DOHH2 (cell line): Measurements from ENCODE around the gene PHB1.

Experiments used
- H3F3A ChIP-seq: fragments of 200-600 bp; sonication (generic), shearing (Covaris generic); 2 replicates; pipeline ENCODE4 v1.6.0; 2016; ENCODE audit warnings: antibody characterized with exemption, mild to moderate bottlenecking; ENCODE audit not compliant: control insufficient read depth, insufficient read depth
- H3K27ac ChIP-seq: fragments of 200-600 bp; sonication (generic); 2 replicates; pipeline ENCODE4 v1.5.1; 2014; ENCODE audit warnings: low read depth, mild to moderate bottlenecking, low read length, moderate library complexity
- H3K27me3 ChIP-seq: fragments of 200-600 bp; sonication (generic); 2 replicates; pipeline ENCODE4 v1.6.1; 2014; ENCODE audit warnings: mild to moderate bottlenecking, low read length, mixed read lengths; ENCODE audit not compliant: control insufficient read depth
- H3K36me3 ChIP-seq: fragments of 200-600 bp; sonication (generic); 2 replicates; pipeline ENCODE4 v1.6.1; 2014; ENCODE audit warnings: mild to moderate bottlenecking, low read length, moderate library complexity, mixed read lengths; ENCODE audit not compliant: control insufficient read depth
- H3K4me1 ChIP-seq: fragments of 200-600 bp; sonication (generic); 2 replicates; pipeline ENCODE4 v1.6.1; 2014; ENCODE audit warnings: mild to moderate bottlenecking, low read length, mixed read lengths; ENCODE audit not compliant: control insufficient read depth
- H3K4me2 ChIP-seq: fragments of 200-600 bp; sonication (generic); 2 replicates; pipeline ENCODE4 v1.6.0; 2014; ENCODE audit warnings: mild to moderate bottlenecking, low read length, moderate library complexity
- H3K4me3 ChIP-seq: fragments of 200-600 bp; sonication (generic); 2 replicates; pipeline ENCODE4 v1.5.1; 2014; ENCODE audit warnings: mild to moderate bottlenecking, low read length, mixed read lengths
- H3K79me2 ChIP-seq: fragments of 200-600 bp; sonication (generic); 2 replicates; pipeline ENCODE4 v1.6.1; 2014; ENCODE audit warnings: mild to moderate bottlenecking, low read length, mixed read lengths; ENCODE audit not compliant: control insufficient read depth
- H3K9me2 ChIP-seq: fragments of 200-600 bp; sonication (generic); replicated peaks from 2 replicates; pipeline ENCODE4 v1.6.1; 2014; ENCODE audit warnings: mild to moderate bottlenecking, low read length, mixed read lengths; ENCODE audit not compliant: control insufficient read depth
- H3K9me3 ChIP-seq: fragments of 200-600 bp; sonication (generic); 2 replicates; pipeline ENCODE4 v1.6.1; 2014; ENCODE audit warnings: antibody characterized with exemption, low read length, mixed read lengths; ENCODE audit not compliant: control insufficient read depth, insufficient read depth
- H4K20me1 ChIP-seq: fragments of 200-600 bp; sonication (generic); 2 replicates; pipeline ENCODE4 v1.6.0; 2014; ENCODE audit warnings: low read depth, mild to moderate bottlenecking, antibody characterized with exemption, low read length, moderate library complexity; ENCODE audit not compliant: control insufficient read depth, insufficient read depth
- EZH2phosphoT487 ChIP-seq: fragments of 200-600 bp; sonication (generic); IDR thresholded peaks from 2 replicates; pipeline ENCODE4 v1.6.1; 2017; ENCODE audit warnings: borderline replicate concordance, mild to moderate bottlenecking, antibody characterized with exemption, low read length, moderate library complexity, mixed read lengths
- TF ChIP-seq, protein P1 (sequence below): fragments of 200-600 bp; sonication (generic); IDR thresholded peaks from one replicate; pipeline ENCODE4 v1.5.1; 2014; ENCODE audit warnings: antibody characterized with exemption, mild to moderate bottlenecking, low read depth, low read length; ENCODE audit not compliant: poor library complexity, severe bottlenecking

PHB1 gene

DNA sequence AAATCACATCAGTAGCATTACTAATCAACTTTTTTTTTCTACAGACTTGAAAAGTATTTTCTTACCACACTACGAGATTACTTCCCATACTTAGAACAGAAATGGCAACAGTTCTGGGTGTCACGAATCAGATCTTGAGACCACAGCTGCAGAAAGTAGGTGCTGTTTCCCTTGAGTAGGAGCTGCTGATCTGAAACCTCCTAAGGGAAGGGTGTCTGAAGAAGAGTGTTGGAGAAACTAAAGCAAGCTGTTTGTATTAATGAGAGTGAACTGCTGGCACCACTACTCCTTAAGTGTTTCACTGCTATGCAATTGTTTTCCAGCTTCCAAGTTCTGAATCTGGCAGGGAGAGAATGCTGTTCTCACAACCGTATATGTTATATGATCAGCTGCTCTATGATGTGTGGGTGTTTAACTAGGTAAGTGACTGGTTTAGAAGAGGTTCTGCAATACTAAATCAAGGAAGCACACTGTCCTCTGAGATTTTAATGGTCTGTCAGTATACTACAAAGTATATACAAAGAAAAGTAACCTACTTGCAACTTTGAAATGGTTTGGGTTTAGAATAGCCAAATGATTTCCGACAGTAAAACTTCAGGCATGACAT, 55.9 kb downstream of the PHB1 start:
- peaks cover 20% of the 10 kb centered on the region for H4K20me1 ChIP-seq
- no peak overlapping the region for H3K27ac ChIP-seq
- 0 out of 2 replicates have a peak, but pooled peaks cover 2% of the 10 kb centered on the region for H3F3A ChIP-seq
- no peaks in the 10 kb centered on the region for H3K27me3 ChIP-seq
- H3K4me3 ChIP-seq = peak overlapping the region; percentile 87
- H3K36me3 ChIP-seq = peaks cover 12% of the 10 kb centered on the region; the same call in 1 of the 2 replicates
- H3K9me3 ChIP-seq = no peaks in the 10 kb centered on the region
- peaks cover 78% of the 10 kb centered on the region for H3K79me2 ChIP-seq
- H3K4me2 ChIP-seq = peak overlapping the region; percentile 82
- TF ChIP-seq, protein P1, sequence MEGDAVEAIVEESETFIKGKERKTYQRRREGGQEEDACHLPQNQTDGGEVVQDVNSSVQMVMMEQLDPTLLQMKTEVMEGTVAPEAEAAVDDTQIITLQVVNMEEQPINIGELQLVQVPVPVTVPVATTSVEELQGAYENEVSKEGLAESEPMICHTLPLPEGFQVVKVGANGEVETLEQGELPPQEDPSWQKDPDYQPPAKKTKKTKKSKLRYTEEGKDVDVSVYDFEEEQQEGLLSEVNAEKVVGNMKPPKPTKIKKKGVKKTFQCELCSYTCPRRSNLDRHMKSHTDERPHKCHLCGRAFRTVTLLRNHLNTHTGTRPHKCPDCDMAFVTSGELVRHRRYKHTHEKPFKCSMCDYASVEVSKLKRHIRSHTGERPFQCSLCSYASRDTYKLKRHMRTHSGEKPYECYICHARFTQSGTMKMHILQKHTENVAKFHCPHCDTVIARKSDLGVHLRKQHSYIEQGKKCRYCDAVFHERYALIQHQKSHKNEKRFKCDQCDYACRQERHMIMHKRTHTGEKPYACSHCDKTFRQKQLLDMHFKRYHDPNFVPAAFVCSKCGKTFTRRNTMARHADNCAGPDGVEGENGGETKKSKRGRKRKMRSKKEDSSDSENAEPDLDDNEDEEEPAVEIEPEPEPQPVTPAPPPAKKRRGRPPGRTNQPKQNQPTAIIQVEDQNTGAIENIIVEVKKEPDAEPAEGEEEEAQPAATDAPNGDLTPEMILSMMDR = no peak
- H3K4me1 ChIP-seq = peaks cover 46% of the 10 kb centered on the region
- no peaks in the 10 kb centered on the region for H3K9me2 ChIP-seq

DNA sequence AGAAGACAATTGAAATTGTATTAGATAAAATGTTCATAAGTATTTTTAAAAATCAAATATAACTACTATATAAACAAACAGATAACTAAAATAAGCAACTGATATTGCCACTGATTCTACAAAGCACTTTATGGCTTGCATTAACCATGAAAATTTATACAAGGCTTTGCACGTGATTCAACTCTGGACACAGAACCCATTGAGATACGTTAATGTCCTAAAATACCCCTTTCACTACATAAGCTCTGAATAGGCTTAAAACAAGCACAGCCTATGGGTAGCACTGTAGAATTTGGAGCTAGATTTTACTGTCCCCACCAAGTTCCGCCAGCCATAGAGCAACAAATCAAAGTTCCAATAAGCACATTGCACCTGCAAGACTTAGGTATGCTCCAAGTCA, 57.2 kb downstream of the PHB1 start:
- Histone ChIP-seq H3F3A (0 out of 2 replicates have a peak, but pooled peaks cover 2% of the 10 kb centered on the region), H4K20me1 (peaks cover 20% of the 10 kb centered on the region), H3K36me3 (peaks cover 12% of the 10 kb centered on the region; the same call in 1 of the 2 replicates), H3K9me2 (no peaks in the 10 kb centered on the region), H3K27ac (no peak overlapping the region), H3K9me3 (no peaks in the 10 kb centered on the region), H3K27me3 (no peaks in the 10 kb centered on the region), H3K79me2 (peaks cover 90% of the 10 kb centered on the region), H3K4me2 (peak overlapping the region; percentile 82), H3K4me1 (peaks cover 38% of the 10 kb centered on the region), H3K4me3 (no peak overlapping the region)
- TF ChIP-seq, protein P1 = no peak
- TF ChIP-seq EZH2phosphoT487 = no peak

DNA sequence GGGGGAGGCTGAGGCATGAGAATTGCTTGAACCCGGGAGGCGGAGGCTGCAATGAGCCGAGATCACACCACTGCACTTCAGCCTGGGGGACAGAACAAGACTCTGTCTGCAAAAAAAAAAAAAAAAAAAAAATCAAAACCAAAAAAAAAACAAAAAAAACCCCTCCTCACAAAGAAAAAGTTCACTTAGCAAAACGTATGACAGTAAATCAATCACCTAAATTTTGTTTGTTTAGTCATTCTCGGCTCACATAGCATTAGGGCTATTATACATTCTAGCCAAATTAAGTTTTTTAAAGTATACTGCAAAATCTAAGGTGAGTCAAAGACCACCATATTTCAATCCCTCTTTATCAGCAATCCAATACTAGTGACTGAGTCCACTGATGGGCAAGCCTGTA, 58.4 kb downstream of the PHB1 start:
- Histone ChIP-seq H3K9me3 (no peaks in the 10 kb centered on the region), H3K36me3 (peaks cover 12% of the 10 kb centered on the region; the same call in 1 of the 2 replicates), H3K27me3 (no peaks in the 10 kb centered on the region), H3F3A (0 out of 2 replicates have a peak, but pooled peaks cover 2% of the 10 kb centered on the region), H3K9me2 (no peaks in the 10 kb centered on the region), H3K79me2 (peaks cover 99% of the 10 kb centered on the region), H4K20me1 (peaks cover 20% of the 10 kb centered on the region), H3K4me1 (peaks cover 37% of the 10 kb centered on the region), H3K4me3 (no peak overlapping the region), H3K27ac (no peak overlapping the region), H3K4me2 (no peak overlapping the region)
- TF ChIP-seq, protein P1 = no peak
- TF ChIP-seq EZH2phosphoT487 = no peak
